GM10266 (cell line): ENCODE data around the gene SLC8A2.

Experiments used
- DNase-seq: peaks from one replicate; pipeline ENCODE4 v3.0.0; 2012; ENCODE audit errors: extremely low spot score
- CTCF ChIP-seq: IDR thresholded peaks from 2 replicates; pipeline ENCODE4 v1.5.1; 2012; ENCODE audit warnings: mild to moderate bottlenecking, low read depth; ENCODE audit not compliant: control insufficient read depth, insufficient read depth; ENCODE audit errors: missing control alignments

Gene SLC8A2

GRCh38 chr19:47450478-47450877 is 21.2 kb downstream of the SLC8A2 start:
- TF ChIP-seq CTCF = no peak
- DNase-seq = no peak

- TF ChIP-seq CTCF = no peak
Measured at GRCh38 chr19:47448360-47448727, 23.3 kb downstream of the SLC8A2 start.

GRCh38 chr19:47447470-47448359 is 24.0 kb downstream of the SLC8A2 start:
- no peak for TF ChIP-seq CTCF

More at GRCh38 chr19:47448360-47448727, 23.3 kb downstream of the SLC8A2 start:
- DNase-seq = no peak

GRCh38 chr19:47446534-47447469 is 24.9 kb downstream of the SLC8A2 start:
- TF ChIP-seq CTCF = no peak
- no peak for DNase-seq

More at GRCh38 chr19:47447470-47448359, 24.0 kb downstream of the SLC8A2 start:
- peak; percentile 75 for DNase-seq

GRCh38 chr19:47445937-47446402 is 25.7 kb downstream of the SLC8A2 start:
- no peak for DNase-seq
- TF ChIP-seq CTCF = no peak

GRCh38 chr19:47445527-47445926 is 26.2 kb downstream of the SLC8A2 start:
- DNase-seq = no peak
- no peak for TF ChIP-seq CTCF
